OCI-LY1 (cell line): ENCODE measurements around the gene ST6GALNAC4.
"Not testable (repeated sequence)": the region's sequence is repeated elsewhere in the genome, so short reads cannot be mapped to it uniquely, and the experiment has no call there.

Experiments
- EZH2 ChIP-seq: fragments of 200-600 bp; sonication (generic), shearing (Covaris generic); IDR thresholded peaks from 2 replicates; pipeline ENCODE4 v1.8.0; 2017; ENCODE audit warnings: borderline replicate concordance, mixed run types, mild to moderate bottlenecking, antibody characterized with exemption, low read length, moderate library complexity, mixed read lengths
- TF ChIP-seq, protein P1 (sequence below): fragments of 200-600 bp; sonication (generic), shearing (Covaris generic); IDR thresholded peaks from 2 replicates; pipeline ENCODE4 v1.5.1; 2017; ENCODE audit warnings: mild to moderate bottlenecking, antibody characterized with exemption, low read length, moderate library complexity, mixed read lengths

GRCh38 chr9:127881715-127882114, 35.1 kb downstream of the ST6GALNAC4 start:
- TF ChIP-seq, protein P1, sequence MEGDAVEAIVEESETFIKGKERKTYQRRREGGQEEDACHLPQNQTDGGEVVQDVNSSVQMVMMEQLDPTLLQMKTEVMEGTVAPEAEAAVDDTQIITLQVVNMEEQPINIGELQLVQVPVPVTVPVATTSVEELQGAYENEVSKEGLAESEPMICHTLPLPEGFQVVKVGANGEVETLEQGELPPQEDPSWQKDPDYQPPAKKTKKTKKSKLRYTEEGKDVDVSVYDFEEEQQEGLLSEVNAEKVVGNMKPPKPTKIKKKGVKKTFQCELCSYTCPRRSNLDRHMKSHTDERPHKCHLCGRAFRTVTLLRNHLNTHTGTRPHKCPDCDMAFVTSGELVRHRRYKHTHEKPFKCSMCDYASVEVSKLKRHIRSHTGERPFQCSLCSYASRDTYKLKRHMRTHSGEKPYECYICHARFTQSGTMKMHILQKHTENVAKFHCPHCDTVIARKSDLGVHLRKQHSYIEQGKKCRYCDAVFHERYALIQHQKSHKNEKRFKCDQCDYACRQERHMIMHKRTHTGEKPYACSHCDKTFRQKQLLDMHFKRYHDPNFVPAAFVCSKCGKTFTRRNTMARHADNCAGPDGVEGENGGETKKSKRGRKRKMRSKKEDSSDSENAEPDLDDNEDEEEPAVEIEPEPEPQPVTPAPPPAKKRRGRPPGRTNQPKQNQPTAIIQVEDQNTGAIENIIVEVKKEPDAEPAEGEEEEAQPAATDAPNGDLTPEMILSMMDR: not testable (repeated sequence)
- not testable (repeated sequence) for TF ChIP-seq EZH2
